Tibial nerve (tissue), 4 donors: ENCODE measurements around the gene IRF5.

Experiments
- CTCF ChIP-seq, 5 experiments: fragments of 200-600 bp in 3 of 5; fragments of 450-650 bp in 2 of 5; sonication (generic) in 3 of 5; IDR thresholded peaks; one replicate each; pipeline ENCODE4 v1.5.1; 2016 to 2019; ENCODE audit warnings: antibody characterized with exemption in 5 of 5, mild to moderate bottlenecking in 3 of 5, moderate library complexity in 2 of 5
- EP300 ChIP-seq, 2 donors: sonication (generic); formaldehyde crosslinking; IDR thresholded peaks; one replicate each; pipeline ENCODE4 v1.6.1; 2017; ENCODE audit warnings: antibody characterized with exemption in 2 of 2, mild to moderate bottlenecking in 1 of 2

- no peak for TF ChIP-seq CTCF (IDR thresholded peaks at IDR 0.05)
- TF ChIP-seq EP300 (IDR thresholded peaks at IDR 0.05) = no peak
Observed at GRCh38 chr7:128928159-128928813, 9.4 kb upstream of the IRF5 start.
